NCI-H2081 treated with DMSO at 0.1 percent for 48 hours (cell line): ENCODE results near the gene TBX21.

ENCODE experiments used
- DNase-seq: peaks from one replicate; lab custom pipeline; 2025; lab: John Stamatoyannopoulos, UW

TBX21 gene

DNA sequence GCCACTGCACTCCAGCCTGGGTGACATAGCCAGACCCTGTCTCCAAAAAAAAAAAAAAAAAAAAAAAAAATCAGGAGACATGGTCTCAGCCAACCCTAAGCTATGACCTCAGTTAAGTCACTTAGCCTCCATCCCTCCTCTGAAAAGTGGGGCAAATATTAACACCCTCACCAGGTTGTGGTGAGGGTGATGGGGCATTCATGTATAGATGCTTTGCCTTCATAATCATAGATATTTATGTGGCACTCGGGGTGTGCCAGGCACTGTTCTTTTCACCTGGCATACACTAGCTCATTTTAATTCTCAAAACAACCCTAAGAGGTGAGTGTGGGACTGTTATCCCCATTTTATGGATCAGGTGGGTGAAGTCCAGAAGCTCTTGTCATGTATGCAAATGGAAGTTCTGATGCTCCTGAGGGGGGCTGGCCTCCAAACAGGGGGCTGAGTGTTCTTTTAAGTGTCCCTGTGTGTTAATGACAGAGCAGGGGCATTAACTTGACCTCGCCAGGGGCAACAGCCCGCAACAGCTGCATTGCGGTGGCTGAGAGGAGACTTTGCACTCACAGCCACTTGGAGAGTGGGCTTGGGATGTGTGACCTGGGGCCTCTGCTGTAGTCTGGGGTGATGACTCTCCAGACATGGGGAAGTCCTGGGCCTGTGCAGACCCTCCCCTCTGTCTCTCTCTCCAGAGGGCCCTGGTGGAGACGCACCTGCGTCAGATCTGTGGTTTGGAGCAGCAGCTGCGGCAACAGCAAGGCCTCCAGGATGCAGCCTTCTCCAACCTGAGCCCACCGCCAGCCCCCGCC lies 34.9 kb upstream of the TBX21 start:
- no peak for DNase-seq

DNA sequence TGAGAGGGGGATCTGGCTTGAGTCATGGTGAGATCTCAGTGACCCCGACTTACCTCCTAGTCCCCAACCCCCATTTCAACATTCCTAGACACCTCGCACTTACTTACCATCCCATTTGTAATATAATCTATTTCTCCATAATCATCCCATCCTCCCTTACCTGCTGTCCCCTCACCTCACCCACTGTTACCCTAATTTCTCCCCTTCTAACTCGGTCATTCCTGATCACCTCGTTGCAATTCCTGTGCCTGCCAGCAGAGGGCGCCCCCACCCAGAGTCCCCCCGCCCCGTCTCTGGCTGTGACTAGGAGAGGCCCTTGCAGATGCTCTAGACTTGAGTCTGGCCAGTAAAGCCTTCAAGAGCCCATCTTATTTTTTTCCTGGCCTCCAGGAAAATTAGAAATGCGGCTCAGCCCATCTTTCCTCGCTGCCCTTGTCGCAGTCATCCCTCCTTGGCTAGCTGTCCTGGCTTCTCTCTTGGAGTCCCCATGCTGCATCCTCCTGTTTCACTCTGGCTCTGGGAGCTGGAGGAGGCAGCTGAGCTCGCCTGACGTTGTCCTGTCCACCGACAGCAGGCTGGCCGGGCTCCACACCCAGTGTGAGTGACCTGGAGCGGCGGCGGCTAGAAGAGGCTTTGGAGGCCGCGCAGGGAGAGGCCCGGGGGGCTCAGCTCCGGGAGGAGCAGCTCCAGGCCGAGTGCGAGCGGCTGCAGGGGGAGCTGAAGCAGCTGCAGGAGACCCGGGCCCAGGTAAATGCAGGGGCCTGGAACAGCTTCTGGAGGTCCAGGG lies 34.1 kb upstream of the TBX21 start:
- DNase-seq, result no peak

- DNase-seq, result no peak
These were observed 33.5 kb upstream of the TBX21 start for GRCh38 chr17:47699536-47699840.

DNA sequence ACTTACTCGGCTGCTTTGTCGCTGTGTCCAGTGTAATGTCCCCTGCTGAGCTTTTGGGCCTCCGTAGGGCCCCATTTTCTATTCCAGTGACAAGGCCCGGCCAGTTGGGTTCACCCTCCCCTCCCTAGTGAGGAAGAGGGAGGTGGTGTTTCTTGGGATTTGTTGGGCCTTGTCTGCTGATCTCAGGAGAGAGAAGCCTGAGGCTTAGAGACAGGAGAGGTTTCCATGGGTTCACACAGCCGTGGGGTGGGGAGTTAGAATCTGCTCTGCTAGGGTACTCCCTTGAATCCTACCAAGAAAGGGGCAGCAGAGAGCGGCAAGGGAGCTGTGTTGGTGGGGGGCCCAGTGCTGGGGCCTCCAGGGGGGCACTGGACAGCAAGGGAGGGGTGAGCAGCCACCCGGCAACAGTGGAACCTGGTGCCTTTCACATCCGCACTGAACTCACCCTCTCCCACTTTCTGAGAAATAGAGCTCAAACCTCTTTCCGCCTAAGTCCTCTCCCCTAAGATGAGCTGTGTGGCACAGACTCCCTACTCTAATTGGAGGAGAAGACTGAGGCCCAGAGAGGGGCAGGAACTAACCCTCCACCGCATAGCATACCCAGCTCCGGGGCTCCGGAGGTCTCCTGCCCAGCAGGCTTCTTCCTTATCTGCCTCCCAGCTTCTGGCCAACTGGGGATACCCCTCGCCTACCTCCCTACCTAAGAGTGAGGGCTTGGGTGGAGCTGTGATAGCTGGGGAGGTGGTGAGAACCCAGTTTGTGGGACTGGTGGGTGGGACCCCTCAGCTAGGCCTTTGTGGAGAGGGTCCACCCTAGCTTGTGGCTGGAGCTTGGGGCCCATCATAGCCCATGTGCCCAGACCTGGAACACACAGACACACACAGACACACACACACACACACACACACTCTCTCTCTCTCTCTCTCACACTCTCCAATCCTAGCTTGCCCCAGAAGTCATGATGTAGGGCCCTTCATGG lies 32.3 kb upstream of the TBX21 start:
- no peak for DNase-seq

DNA sequence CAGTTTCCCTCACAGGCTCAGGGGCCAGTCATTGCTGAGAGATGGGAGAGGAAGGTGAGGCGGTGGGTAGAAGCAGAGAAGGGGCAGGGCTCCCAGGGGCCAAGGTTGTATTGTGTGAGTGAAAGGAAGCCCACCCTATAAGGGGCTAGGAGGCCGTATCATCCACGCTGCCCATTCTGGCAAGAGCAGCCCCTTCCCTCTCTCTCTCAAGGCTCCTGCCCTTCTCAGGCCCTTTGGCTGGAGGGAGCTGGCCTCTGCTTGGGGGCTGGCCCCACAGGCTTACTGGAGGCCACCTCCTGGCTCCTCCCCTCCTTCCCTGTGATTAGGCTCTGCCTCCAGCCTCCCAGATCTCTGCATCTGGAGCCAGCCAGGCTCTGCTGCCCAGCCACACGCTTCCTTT lies 31.4 kb upstream of the TBX21 start:
- no peak for DNase-seq

DNA sequence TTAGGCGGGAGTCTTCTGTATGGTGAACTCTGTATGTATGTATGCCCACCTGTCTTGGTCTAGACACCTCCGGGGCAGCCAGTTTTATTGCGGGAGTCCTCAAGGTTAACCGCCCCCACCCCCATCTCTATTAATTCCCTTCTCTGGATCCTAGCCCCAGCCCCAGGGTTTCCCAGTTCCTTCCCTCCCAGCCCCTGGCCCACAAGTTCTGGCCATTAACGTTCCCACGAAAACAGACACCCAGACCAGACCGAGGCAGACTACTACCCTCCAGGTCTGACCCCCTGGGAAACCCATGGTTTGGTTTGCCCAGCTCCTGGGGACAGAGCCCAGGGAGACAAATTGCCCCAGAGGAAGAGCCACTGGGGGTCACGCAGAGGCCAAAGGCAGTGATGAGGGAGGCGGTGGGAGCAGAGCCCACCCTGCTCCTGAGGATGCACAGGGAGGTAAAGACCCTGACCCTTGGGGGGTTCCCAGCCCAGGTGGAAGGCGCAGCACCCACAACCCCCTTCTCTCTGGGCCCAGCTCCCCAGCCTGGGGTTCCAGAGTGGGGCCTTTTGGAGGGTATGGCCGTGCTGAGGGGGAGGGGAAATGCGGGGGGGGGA lies 30.5 kb upstream of the TBX21 start:
- no peak for DNase-seq

- no peak for DNase-seq
These were observed 29.8 kb upstream of the TBX21 start for GRCh38 chr17:47703191-47703591.

DNA sequence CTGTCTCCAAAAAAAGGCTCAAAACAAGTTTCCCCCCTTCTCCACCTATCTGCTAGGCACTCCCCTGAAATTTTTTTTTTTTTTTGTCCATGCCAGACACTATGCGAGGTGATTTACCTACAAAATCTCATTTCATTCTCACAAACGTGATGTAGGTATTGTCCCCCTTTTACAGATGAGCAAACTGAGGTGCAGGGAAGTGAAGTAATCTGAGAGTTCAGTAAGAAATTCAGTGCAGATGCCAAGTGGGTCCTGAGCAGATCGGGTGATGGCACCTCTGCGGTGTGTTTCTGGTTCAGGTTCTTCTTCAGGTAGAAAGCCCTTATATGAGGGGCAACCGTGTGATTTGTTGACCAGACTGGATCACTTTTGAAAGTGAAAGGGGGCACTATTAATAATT lies 29.4 kb upstream of the TBX21 start:
- DNase-seq, result no peak

GRCh38 chr17:47704116-47704515 lies 28.9 kb upstream of the TBX21 start:
- DNase-seq, result no peak

DNA sequence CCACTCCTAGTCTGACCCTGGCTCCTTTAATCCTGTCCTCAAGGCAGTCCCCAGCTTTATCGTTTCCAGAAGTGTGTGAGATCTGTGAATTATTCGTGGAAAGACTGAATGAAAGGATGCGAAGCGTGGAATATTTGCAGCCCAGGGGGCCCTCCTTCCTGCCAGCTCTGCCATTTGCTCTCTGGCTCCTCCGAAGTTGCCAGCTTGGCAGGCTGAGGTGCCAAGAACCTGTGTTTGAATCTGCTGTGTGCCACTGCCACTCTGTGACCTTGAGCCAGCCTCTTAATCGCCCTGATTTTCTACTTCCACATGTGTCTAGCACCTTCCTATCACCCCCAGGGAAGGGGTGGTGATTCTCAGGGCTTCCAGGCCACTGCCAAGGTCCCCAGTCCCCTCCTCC lies 28.3 kb upstream of the TBX21 start:
- DNase-seq, result no peak

- DNase-seq, result no peak
These were observed 27.2 kb upstream of the TBX21 start for GRCh38 chr17:47705536-47706530.

GRCh38 chr17:47707056-47707804 lies 25.8 kb upstream of the TBX21 start:
- DNase-seq, result no peak

DNA sequence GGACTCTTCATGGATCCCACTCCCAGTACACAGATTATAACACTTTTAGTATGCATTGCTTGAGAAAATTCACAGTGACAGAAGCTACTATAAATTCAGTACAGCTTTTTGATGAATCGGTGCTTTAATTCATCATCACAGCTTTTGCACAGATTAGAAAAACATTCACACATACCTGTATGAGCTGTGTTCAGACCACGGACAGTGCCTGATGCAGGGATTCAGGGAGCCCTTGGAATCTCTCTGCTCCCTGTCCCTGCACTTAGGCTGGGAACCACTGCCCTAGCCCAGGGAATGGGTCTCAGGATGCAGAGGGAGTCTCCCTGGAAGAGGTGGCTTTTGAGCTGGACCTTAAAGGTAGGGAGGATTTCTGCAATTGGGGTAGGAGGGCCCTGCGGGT lies 25.2 kb upstream of the TBX21 start:
- no peak for DNase-seq

DNA sequence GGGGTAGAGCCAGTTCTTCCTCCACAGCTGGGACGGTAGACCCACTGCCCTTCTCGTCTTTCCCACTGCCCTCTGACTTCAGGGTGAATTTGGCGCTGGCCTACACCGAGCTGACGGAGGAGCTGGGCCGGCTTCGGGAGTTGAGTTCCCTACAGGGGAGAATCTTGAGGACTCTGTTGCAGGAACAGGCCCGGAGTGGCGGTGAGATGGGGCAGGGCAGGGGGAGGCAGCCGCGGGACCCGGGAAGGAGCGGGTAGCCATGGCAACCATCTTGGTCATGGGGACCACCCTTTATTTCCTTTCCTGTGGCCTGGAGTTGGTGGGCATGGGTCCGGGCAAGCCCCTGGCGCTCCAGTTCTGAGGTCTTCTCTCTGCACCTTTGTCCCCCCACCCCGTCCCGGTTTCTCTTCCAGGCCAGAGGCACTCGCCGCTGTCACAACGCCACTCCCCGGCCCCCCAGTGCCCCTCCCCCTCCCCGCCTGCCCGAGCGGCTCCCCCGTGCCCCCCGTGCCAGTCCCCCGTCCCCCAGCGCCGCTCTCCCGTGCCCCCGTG lies 24.6 kb upstream of the TBX21 start:
- no peak for DNase-seq

DNA sequence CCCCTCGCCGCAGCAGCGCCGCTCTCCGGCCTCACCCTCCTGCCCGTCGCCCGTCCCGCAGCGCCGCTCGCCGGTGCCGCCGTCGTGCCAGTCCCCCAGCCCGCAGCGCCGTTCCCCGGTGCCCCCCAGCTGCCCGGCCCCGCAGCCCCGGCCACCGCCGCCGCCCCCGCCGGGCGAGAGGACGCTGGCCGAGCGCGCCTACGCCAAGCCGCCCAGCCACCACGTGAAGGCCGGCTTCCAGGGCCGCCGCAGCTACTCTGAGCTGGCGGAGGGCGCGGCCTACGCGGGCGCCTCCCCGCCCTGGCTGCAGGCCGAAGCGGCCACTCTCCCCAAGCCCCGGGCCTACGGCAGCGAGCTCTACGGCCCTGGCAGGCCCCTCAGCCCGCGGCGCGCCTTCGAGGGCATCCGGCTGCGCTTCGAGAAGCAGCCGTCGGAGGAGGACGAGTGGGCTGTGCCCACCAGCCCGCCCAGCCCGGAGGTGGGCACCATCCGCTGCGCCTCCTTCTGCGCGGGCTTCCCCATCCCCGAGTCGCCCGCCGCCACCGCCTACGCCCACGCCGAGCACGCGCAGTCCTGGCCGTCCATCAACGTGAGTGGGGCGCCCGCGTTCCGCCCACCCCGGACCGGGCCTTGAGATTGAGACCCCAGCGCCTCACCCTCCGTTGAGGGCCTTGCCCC lies 24.0 kb upstream of the TBX21 start:
- DNase-seq, result no peak

DNA sequence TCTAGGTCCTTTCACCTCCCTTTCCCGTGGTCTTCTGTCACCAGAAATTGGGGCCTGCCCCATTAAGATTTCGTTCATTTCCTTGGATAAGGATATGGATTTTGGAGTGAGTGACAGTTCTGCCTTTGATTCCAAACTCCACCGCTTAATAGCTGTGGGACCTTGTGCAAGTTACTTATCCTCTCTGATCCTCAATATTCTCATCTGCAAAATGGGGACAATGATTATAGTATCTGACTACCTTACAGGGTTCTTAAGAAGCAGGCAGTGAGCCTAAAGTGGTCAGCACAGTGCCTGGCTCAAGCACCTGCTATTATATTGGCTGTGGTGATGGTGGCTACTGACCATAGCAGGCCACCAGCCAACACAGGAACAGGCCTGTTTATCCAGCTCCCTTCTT lies 23.4 kb upstream of the TBX21 start:
- DNase-seq, result no peak

DNA sequence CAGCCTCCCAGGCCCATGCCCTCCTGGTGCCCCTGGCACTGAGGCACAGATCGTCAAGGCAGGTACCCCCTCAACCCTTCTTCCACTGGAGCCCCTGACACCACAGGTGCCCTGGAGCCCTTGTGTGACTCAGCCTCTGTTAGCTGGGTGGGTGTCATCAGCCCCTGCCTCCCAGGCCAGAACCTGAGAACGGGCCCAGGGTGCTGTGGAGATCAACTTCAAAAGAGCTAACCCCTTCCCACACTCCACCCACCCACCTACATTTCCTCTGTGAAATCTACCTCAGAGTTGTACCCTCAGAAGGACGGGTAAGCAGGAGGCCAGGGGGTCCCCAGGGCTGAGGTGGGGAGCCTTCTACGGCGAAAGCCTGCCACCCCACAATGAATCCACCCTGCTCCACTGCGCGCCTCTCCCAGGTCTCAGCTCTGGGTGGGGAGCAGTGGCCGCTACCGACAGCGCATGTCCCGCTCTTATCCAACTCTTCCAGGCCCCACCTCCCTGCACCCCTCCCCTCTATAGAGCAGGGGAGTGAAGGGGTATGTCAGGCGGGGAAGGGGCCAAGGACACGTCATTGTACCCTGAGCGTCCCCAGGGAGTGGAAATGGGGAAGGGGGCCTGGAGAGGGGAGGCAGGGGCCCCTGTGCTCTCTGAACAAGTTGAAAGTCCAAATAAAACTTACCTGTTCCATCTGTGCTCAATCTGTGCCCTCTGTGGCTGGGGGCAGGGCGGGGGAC lies 21.5 kb upstream of the TBX21 start:
- DNase-seq, result no peak

- no peak for DNase-seq
These were observed 20.6 kb upstream of the TBX21 start for GRCh38 chr17:47712330-47713023.
